Keratinocyte (primary cell): ENCODE results near the gene MGMT. TPM values are rescaled to one million over a fixed set of nuclear protein-coding genes. Genes with fewer than 3 reads are reported as not detected.

Experiments used
- DNase-seq: peaks from one replicate; pipeline ENCODE4 v3.0.0-alpha.2; 2011; ENCODE audit warnings: low read depth, missing footprints, low spot score
- FAIRE-seq: peaks from 2 replicates; lab custom pipeline; 2011; peaks lifted over from hg19 to GRCh38; lab: Jason Lieb, UNC
- H2AFZ ChIP-seq: 2 replicates; pipeline ENCODE4 v1.6.0; 2012; ENCODE audit warnings: low read length, control low read depth, inconsistent platforms; ENCODE audit not compliant: control insufficient read depth
- H3K27ac ChIP-seq: 2 replicates; pipeline ENCODE4 v1.5.1; 2011; ENCODE audit warnings: low read length; ENCODE audit not compliant: control insufficient read depth, insufficient read depth
- H3K27me3 ChIP-seq: 3 replicates; pipeline ENCODE4 v1.6.0; 2011; ENCODE audit warnings: low read length; ENCODE audit not compliant: control insufficient read depth, insufficient read depth; ENCODE audit errors: extremely low read depth
- H3K36me3 ChIP-seq, 2 experiments: 2 replicates in 1 of 2; 3 replicates in 1 of 2; pipeline ENCODE4 v1.5.1; 2011; ENCODE audit warnings: low read length in 2 of 2, mild to moderate bottlenecking in 1 of 2; ENCODE audit not compliant: control insufficient read depth in 2 of 2, insufficient read depth in 2 of 2; ENCODE audit errors: extremely low read depth in 1 of 2
- H3K4me1 ChIP-seq: 3 replicates; pipeline ENCODE4 v1.5.1; 2011; ENCODE audit warnings: low read length; ENCODE audit not compliant: control insufficient read depth, insufficient read depth; ENCODE audit errors: extremely low read depth
- H3K4me2 ChIP-seq: 3 replicates; pipeline ENCODE4 v1.6.0; 2011; ENCODE audit warnings: low read depth, low read length; ENCODE audit not compliant: control insufficient read depth, insufficient read depth; ENCODE audit errors: extremely low read depth
- H3K4me3 ChIP-seq, 3 experiments: fragments of 200-600 bp in 1 of 3; sonication (generic) in 1 of 3; 2 replicates in 2 of 3; 3 replicates in 1 of 3; pipeline ENCODE4 v1.5.1; 2011 to 2016; ENCODE audit warnings: low read length in 3 of 3, mild to moderate bottlenecking in 3 of 3, control low read depth in 2 of 3, inconsistent platforms in 1 of 3, low read depth in 1 of 3, mixed read lengths in 1 of 3, mixed run types in 1 of 3, moderate library complexity in 1 of 3; ENCODE audit not compliant: control insufficient read depth in 2 of 3, insufficient read depth in 2 of 3; ENCODE audit errors: extremely low read depth in 1 of 3
- H3K79me2 ChIP-seq: 2 replicates; pipeline ENCODE4 v1.6.0; 2012; ENCODE audit warnings: low read length; ENCODE audit not compliant: control insufficient read depth, insufficient read depth
- H3K9ac ChIP-seq: 3 replicates; pipeline ENCODE4 v1.6.0; 2011; ENCODE audit warnings: low read length; ENCODE audit not compliant: control insufficient read depth, insufficient read depth; ENCODE audit errors: extremely low read depth
- H3K9me1 ChIP-seq: 3 replicates; pipeline ENCODE4 v1.6.0; 2011; ENCODE audit warnings: low read length; ENCODE audit not compliant: control insufficient read depth, insufficient read depth; ENCODE audit errors: extremely low read depth
- H3K9me3 ChIP-seq: 2 replicates; pipeline ENCODE4 v1.5.1; 2012; ENCODE audit warnings: low read depth, low read length; ENCODE audit not compliant: control insufficient read depth
- H4K20me1 ChIP-seq: 3 replicates; pipeline ENCODE4 v1.6.0; 2011; ENCODE audit warnings: low read length; ENCODE audit not compliant: control insufficient read depth, insufficient read depth; ENCODE audit errors: extremely low read depth
- CTCF ChIP-seq, 3 experiments: IDR thresholded peaks in 1 of 3; conservative IDR thresholded peaks in 1 of 3; optimal IDR thresholded peaks in 1 of 3; 2 replicates in 2 of 3; 3 replicates in 1 of 3; pipeline versions ENCODE3 to v1.5.1; 2011; ENCODE audit warnings: low read length in 3 of 3, mild to moderate bottlenecking in 3 of 3, moderate library complexity in 2 of 3, control low read depth in 1 of 3, inconsistent platforms in 1 of 3; ENCODE audit not compliant: insufficient read depth in 2 of 3; ENCODE audit errors: extremely low read depth in 1 of 3
- EZH2 ChIP-seq: IDR thresholded peaks from one replicate; pipeline ENCODE4 v1.6.1; 2012; ENCODE audit warnings: inconsistent platforms, mild to moderate bottlenecking, low read length, moderate library complexity
- dilution Hi-C: fragments of 300-500 bp; cut with MboI; formaldehyde crosslinking; loops from one replicate; pipeline ENCODE4 v1.7.0; 2020; ENCODE audit warnings: low sequenced_read_pairs; ENCODE audit not compliant: extremely low pct_ligation_motif_present
- polyA plus RNA-seq, 5 experiments: library from polyadenylated mRNA; depleted of rRNA in 3 of 5; stranded (reverse) in 3 of 5; stranded (forward) in 1 of 5; unstranded in 1 of 5; fragments of >200 nt; gene quantifications; 1 replicate in 1 of 5; 2 replicates in 3 of 5; 3 replicates in 1 of 5; pipeline versions ENCODE4 v1.2.1 to v1.2.3, GENCODE V29; 2011 to 2012; ENCODE audit warnings: missing spikeins in 2 of 5, low read depth in 1 of 5, low replicate concordance in 1 of 5

The MGMT gene
- polyA plus RNA-seq, 1 donor (not counting 4 experiments of a cell fraction or from before 2014, with no cell fraction given): 15.2 TPM

- Histone ChIP-seq H3K4me1 (peaks cover 15% of the 10 kb centered on the region), H3K27me3 (no peaks in the 10 kb centered on the region), H3K27ac (no peak overlapping the region), H3K9me3 (no peaks in the 10 kb centered on the region), H3K79me2 (no peaks in the 10 kb centered on the region), H4K20me1 (no peaks in the 10 kb centered on the region), H3K4me3 (no peak overlapping the region), H2AFZ (no peak overlapping the region), H3K4me2 (no peak overlapping the region), H3K9me1 (no peaks in the 10 kb centered on the region), H3K9ac (no peak overlapping the region), H3K36me3 (no peaks in the 10 kb centered on the region)
- FAIRE-seq (no peak), DNase-seq (no peak)
- TF ChIP-seq CTCF (optimal IDR thresholded peaks at IDR 0.05 in 1 of 3, IDR thresholded peaks at IDR 0.05 in 1 of 3, conservative IDR thresholded peaks at IDR 0.05 in 1 of 3; ENCODE audit: extremely low read depth in 1 of 3, insufficient read depth in 2 of 3, low read length in 3 of 3): no peak
- dilution Hi-C loops: no loop called here
Measured at GRCh38 chr10:129521161-129522025, 54.4 kb downstream of the MGMT start.

GRCh38 chr10:129522041-129522585 lies 55.1 kb downstream of the MGMT start:
- Histone ChIP-seq H3K79me2 (no peaks in the 10 kb centered on the region), H3K36me3 (no peaks in the 10 kb centered on the region), H3K9ac (no peak overlapping the region), H4K20me1 (no peaks in the 10 kb centered on the region), H3K9me1 (no peaks in the 10 kb centered on the region), H2AFZ (no peak overlapping the region), H3K27me3 (no peaks in the 10 kb centered on the region), H3K27ac (no peak overlapping the region), H3K4me2 (no peak overlapping the region), H3K4me3 (no peak overlapping the region), H3K9me3 (no peaks in the 10 kb centered on the region), H3K4me1 (peaks cover 15% of the 10 kb centered on the region)
- TF ChIP-seq EZH2 (no peak), CTCF (optimal IDR thresholded peaks at IDR 0.05 in 1 of 3, IDR thresholded peaks at IDR 0.05 in 1 of 3, conservative IDR thresholded peaks at IDR 0.05 in 1 of 3; ENCODE audit: extremely low read depth in 1 of 3, insufficient read depth in 2 of 3, low read length in 3 of 3) (no peak)
- FAIRE-seq (no peak), DNase-seq (no peak)
- dilution Hi-C loops: no loop called here
